Stimulated activated CD8-positive, alpha-beta memory T cell treated with anti-CD3 and anti-CD28 coated beads, Interleukin-15, amount 100 ng/mL, for 48 hours (primary cell): ENCODE data around the gene FLNB.
A peak's percentile ranks its signal among the peaks of the same experiment; 100 is the strongest.

Source experiments
- DNase-seq, 2 donors: peaks; one replicate each; pipeline ENCODE4 v3.0.0-alpha.2; 2020; ENCODE audit warnings: low read depth in 2 of 2

The FLNB gene

DNA sequence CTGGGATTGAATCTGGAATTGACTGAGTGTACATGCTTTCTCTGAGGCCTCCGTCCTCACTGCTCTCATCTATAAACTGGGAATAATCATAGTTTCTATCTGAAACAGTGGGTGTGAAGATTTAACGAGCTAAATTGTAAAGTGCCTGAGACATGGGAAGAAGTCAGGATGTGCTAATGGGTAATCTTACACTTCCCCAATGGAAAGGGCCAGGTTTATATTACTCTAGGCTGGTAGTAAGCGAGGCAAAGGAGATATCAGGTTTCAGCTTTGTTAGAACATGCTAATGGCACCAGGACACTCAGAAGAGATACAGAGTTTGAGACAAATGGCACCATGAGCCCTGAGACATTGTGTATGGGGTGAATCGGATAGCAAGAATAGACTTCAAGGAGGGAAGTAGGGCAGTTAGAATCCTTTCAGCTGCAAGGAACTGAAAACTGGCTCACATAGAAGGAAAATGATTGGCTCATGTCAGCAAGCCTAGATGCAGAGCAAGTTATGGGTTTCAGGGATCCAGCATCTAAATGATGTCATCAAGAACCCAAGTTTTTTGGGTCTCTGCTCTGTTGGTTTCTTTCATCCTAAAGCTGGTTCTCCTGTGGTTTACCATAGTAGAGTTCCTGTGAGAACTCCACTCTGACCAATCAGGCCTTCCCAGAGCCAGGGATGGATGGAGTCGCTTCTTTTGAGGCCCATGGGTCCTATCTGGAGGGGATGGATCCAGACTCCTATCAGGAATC is 21.8 kb downstream of the FLNB start:
- DNase-seq = no peak

GRCh38 chr3:58032186-58032585 is 24.0 kb downstream of the FLNB start:
- no peak for DNase-seq

DNA sequence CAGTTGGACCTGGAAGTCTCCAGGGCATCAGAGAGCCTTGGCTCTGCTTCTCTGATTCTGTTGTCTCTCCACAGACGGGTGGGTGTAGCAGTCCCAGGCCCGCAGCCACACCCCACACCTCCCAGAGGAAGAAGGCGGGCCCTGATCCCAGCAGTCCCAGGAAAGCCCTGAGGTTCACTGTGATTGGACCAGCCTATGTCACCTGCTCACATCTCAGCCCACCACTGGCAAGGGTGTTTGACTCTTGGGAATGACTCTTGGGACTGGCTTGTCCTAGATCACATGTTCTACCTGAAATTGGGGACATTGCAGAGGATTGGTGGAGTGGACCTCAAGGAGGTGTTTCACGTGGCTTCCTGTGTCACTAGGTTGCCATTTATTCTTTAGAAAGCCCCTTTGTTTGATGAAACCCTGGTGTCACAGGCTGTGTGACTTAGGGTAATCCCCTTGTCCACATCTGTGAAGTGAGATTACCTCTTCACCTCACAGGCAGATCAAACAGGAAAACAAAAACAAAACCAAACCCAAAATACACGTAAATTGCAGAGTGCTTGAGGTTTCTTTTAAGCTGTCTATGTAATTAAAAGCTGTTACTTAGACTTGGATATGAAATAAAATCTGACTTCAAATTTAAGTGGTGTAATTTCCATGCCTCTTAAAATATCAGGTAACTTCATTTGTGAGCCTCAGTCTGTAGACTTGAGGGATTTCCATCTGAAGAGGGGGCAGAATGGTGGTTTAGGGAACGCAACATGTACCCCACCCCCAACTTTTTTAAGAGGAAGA is 26.7 kb downstream of the FLNB start:
- peak in 1 of 2 donors; percentile 14 for DNase-seq

DNA sequence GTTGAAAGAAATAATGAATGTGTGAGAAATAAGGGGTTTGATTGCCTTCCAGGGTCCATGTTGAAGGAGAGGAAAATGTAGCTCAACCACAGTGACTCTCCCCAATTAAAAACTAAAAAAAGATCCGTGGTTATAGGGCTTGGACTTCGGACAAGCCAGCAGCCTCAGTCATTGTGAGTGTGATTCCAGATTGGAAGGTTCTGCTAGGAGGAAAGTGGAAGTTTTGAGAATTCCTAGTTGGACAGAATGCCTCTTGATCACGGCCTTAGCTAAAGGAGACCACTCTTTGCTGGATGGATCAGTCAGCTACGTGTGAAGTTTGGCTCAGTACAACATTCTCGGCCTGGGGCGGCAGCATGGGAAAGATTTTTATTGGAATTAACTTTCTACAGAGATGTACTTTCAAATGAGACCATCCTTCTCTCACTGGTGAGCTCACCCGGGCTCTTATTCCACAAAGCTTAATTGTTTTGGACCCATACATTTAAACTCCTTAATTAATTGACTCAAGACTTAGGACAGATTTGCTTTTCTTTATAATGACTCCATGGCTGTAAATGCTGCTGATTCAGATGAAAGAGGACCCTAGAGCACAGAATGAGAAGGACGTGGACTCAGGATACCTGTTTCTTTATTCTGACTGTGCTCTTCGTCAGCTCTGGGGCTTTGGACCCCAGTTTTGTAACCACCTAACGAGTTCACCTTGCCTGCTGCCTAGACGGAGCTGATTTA is 27.5 kb downstream of the FLNB start:
- DNase-seq = no peak

DNA sequence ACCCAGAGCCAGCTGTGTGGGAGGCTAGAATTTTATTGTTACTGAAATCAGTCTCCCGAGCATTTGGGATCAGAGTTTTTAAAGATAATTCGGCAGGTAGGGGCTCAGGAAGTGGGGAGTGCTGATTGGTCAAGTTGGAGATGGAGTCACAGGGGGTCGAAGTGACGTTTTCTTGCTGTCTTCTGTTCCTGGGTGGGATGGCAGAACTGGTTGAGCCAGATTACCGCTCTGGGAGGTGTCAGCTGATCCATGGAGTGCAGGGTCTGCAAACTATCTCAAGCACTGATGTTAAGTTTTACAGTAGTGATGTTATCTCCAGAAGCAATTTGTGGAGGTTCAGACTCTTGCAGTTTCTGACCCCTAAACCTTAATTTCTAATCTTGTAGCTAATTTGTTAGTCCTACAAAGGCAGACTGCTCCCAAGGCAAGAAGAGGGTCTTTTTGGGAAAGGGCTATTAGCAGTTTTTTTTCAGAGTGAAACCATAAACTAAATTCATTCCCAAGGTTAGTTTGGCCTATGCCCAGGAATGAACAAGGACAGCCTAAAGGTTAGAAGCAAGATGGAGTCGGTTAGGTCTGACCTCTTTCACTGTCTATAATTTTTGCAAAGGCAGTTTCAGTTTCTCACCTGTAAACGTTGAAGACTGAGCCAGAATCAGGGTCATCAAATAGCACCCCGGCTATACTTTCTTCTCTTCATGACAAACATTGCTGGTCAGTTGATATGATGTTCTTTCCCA is 28.2 kb downstream of the FLNB start:
- no peak for DNase-seq

- no peak for DNase-seq
Observed at GRCh38 chr3:58037141-58037910, 29.1 kb downstream of the FLNB start.

DNA sequence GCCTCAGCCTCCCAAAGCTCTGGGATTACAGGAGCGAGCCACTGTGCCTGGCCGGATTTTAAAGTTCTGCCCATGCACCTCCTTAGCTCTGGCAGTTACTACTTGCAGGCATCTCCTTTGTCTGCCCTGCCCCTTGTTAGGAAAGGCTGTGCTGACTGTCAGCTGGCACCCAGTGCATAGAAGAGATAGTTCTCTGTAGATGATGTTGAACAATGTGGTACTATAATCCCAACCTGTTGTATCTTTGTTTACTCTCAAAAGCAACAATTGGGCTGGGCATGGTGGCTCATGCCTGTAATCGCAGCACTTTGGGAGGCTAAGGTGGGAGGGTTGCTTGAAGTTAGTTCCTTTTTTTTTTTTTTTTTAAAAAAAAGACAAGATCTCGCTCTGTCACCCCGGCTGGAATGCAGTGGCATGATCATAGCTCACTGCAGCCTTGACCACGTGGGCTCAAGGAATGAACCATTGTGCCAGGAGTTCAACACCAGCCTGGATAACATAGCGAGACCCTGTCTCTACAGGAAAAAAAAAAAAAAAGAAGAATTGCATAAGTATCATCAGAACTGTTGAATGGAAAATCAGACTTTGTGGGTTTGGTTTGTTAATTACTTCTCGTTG is 30.6 kb downstream of the FLNB start:
- no peak for DNase-seq

DNA sequence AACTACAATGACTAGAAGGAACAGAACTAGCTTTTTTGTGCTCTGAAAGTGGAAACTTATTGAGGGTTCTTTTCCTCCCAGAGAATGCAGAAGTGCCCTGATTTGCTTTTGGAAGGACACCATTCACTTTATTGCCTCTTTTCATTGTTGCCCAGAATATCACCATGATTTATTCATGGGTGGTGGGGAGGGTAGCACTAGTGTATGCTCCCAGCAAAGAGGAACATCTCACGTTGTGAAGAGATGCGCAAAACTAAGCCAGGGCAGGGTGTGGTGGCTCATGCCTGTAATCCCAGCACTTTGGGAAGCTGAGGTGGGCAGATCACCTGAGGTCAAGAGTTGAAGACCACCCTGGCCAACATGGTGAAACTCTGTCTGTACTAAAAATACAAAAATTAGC is 31.4 kb downstream of the FLNB start:
- no peak for DNase-seq

GRCh38 chr3:58041182-58041825 is 33.1 kb downstream of the FLNB start:
- DNase-seq = no peak

GRCh38 chr3:58041826-58042324 is 33.7 kb downstream of the FLNB start:
- no peak for DNase-seq

GRCh38 chr3:58042947-58043707 is 34.9 kb downstream of the FLNB start:
- no peak for DNase-seq

DNA sequence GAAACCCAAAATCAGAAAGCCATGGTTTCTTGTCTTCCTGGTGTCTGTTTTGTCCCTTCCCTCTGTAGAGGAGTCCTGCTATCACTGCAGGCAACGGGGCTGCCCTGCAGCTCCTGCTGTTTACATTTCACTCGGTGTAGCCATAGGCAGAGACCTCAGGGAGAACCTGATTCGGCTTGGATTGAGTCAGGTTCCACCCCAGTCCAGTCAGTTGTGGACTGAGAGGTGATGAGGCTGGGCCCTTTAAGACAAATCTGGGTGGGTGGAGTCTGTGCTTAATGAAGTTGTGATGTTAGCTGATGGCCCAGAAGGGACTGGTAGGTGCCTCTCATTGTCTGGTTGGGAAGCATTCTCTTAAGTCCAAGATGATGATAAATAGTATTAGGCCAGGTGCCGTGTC is 35.7 kb downstream of the FLNB start:
- DNase-seq = no peak

- no peak for DNase-seq
Observed at GRCh38 chr3:58044691-58045483, 36.7 kb downstream of the FLNB start.

- no peak for DNase-seq
Observed at GRCh38 chr3:58047826-58048225, 39.6 kb downstream of the FLNB start.

DNA sequence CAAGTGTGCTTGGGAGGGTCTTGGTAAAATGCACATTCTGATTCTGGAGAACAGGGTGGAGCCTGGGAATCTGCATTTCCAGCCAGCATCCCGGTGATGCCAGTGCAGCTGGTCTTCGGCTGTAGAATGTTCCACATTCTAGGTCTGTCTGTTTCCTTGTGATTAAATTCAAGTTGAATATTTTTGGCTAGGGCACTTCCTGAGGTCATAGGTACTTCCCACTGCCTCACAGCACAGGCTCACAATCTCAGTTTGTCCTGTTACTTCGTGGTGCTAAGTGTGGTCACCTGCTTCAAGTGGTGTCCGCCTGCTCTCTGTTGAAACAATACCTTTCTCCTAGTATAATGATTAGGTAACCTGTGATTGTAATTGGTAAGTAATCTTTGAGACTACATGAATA is 40.1 kb downstream of the FLNB start:
- no peak for DNase-seq

GRCh38 chr3:58049143-58049785 is 41.0 kb downstream of the FLNB start:
- DNase-seq = no peak

DNA sequence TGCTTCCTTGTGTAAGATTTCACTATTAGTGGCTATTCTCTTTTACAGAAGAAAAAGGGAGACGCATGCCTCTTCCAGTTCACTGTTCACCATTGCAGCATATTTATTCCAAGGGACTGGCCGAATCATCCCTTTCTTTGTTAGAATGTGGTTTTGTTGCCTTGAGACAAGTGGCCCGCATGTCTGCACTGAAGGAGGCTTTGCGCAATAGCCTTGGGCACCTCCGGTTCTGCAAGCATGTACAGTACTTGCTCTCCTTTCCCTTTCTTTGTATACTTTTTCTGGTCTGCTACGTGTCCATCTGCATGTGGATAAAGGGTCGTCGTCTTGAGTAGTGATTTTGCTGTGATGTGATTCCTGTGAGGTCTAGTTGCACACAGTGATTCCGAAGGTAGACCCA is 43.0 kb downstream of the FLNB start:
- DNase-seq = no peak
